ENCODE data around the gene ARHGAP10.

The ARHGAP10 gene

DNA sequence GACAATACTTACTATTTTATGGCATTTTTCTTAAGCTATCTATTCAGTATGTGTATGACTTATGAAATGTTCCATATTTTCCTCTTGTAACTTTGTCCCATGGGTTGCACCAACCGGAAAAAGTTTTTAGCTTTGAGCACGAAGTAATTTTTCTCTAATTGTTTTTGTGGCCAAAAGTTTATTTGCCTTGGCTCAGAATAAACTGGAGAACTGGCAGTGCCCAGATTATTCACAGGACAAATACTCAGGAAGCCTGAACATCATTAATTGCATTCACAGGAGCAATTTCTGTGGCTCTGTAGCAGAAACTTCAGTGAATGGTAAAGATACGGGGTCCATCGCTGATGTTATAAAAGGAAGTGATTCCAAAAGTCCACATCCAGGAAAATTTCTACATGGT lies 184.5 kb downstream of the ARHGAP10 start:
- DNase-seq, result no peak

DNA sequence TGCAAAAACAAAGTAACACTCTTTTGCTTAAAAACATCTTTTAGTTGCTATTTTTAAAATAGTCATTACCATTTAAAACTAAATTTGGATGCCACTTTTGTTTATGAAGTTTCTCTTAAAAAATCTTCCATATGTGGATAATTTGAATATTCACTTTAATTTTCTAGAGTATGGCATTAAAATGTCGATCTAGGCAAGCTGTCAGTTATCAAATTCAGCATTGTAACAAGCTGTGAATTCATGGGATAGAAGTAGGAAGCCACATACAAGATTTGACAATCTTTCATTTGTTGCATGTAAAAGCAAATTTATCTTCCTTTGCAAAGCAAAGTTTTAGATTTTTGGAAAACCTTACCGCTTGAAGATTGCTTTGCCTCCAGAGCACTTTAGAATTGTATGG lies 191.5 kb downstream of the ARHGAP10 start:
- DNase-seq, result no peak

DNA sequence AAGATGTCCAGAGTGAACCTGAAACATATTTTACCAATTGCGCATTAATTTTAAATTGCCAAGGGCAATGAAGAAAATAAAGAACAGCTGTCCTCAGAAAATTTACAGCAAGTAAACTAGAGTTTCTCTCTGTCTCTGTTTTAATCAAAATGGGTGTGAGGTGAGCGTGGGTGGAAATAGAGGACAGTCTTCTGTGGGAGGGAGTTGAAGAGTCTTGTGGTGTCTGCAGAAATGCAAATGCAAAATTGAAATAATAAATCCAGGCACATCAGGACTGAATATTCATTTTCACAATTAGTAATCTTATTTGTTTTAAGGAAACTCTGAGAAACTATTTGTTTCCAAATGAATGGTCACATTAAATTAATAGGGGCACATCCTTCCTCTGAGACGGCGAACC lies 192.0 kb downstream of the ARHGAP10 start:
- no peak for DNase-seq

DNA sequence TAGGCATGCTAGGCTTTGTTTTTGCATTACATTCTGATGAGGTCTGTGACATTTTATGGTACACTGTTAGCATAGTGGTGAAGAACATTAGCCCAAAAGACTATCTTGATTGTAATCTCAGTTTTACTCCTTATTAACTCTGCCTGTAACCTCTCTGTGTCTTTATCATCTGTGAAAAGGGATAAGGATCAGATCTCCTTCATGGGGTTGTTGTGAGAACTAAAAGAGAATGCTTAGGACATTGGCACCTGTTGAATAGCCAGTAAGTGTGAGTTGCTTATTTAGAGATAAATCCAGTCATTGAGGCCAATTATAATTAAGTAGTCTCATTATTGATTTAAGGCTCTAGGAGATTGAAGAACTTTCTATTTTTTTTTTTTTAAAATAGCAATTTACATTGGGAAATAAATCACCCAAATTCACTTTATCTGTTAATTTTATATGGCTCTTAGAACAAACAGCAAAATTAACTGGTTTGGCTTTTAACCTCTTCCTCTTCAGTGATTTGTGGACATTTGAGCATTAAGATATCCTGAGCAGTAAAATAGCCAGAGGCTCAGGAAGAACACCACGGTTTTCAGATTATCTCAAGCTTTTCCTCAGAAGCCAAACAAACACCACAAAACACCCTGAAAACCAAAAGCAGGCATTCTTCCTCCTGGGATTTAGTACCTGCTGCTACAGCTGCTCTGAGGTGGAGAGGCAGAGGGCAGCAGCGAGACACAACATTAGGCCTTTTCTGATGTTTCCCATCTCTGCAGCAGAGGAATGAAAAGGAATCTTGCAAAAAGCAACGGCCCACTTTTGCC lies 192.9 kb downstream of the ARHGAP10 start:
- no peak for DNase-seq

DNA sequence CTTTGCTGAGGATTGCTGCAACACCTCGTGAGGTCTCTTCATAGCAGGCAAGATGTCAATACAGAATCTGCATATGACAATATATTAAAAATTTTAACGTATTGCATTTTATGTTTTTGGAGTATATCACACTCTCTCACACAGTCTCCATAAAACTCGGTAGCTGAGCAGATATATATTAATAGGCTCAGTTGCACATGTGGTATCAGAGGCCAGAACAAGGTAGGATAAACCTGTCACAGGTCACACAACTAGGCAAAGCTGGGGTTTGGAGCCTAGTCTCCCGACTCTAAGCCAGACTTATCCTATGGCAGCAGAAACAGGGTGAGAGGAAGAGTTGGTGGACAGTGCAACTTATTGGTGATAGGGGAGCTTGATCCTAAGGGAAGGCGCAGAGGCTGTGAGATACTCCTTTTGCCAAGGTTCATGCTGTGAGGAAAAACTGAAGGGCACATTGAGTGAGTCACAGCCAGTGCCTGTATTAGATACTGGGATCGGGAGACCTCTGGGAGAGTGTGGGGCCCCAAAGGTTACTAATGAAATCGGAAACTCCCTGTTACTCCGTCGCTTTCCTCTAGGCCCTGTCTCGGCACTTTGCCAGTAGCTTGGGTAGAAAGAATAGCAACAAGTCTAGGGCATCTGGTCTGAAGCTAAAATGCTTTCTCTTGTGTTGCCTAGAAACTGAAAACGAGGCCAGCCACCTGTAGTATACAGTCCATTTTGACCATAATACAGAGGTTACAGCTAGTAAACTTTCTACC lies 195.7 kb downstream of the ARHGAP10 start:
- no peak for DNase-seq

DNA sequence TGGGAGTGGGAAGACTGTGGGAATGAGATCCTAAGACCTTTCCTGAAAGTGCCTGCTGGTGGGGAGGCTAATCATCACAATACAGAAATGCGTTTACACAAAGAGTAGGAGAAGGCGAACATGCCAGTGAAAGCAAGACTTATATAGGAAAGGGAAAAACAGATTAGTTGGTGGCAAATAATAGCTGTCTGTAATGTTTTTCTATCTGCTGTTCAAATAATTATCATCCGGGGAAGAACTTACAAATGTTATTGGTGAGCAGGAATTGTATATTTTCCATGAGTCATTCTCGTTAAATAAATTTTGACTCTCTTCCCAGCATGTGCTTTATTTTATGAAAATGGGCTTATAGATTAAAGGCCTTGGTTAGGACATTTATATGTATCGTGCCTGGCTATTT lies 196.5 kb downstream of the ARHGAP10 start:
- DNase-seq, result no peak

DNA sequence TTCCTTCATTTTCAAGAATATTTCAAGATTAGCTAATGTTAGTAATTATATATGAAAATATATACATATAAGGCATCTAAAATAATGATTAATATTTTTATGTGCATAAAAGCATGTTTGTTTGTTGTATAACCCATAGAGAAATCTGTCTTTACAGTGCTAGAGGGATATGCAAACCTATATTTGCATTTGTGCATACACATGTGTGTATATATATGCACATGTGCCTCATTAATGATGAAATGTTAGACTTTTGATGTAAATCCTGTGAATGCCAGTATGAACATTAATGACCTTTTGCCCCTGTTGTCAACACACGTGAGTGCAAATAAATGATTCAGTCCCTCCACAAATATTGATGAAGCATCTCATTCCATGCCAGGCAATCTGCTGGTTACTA lies 197.9 kb downstream of the ARHGAP10 start:
- DNase-seq, result no peak

DNA sequence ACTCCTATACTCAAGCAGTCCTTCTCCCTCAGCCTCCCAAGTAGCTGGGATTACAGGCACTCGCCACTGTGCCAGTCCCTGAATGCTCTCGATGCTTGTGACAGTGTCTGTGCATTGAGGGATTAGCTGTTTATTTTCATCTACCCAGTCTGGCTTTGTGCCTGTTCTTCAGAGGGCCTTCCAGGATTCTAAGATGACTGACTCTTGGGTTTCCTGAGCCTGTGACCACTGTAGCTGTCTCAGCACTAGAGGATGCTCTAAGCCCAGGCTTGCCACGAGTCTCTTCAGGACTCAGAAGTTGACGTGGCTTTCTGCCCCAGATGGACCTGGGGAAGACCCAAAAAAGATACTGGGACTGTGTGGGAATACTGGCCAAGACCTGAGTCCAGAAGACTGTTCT lies 201.4 kb downstream of the ARHGAP10 start:
- no peak for DNase-seq

DNA sequence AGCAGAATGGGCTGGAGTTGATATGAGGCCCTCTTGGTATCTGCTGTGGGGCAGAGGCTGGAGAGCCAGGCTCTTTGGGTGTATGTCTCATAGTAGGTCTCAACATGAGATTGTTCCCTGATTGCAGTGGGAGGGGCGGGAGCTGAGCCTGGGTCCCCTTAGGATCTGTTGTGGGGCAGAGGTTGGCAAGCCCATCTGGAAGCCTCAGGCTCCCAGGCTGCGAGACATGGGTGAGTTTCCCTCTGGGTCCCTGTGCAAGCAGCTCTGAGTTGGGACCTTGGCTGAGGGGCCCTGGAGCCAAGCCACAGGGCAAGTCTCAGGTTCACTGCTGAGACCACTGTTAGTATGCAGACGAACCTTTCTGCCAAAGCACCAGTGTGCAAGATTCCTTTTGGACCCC lies 201.9 kb downstream of the ARHGAP10 start:
- no peak for DNase-seq

DNA sequence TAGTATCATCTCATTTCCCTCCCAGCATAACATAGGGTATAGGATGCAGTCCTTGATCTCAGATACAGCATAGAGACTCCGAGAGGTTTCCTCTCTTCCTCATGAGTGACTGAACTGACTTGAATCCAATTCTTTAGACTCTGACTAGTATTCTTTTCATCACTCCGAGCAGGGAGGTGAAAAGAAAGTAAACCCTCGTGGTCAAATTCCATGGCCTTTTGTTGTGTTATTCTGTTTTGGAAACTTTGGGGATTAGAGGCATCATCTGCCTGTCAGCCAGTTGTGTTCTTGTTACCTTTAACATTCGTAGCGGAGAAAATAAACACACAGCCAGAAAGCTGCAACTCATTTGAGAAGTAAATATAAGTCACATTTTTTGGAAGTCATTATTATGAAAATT lies 206.6 kb downstream of the ARHGAP10 start:
- no peak for DNase-seq

DNA sequence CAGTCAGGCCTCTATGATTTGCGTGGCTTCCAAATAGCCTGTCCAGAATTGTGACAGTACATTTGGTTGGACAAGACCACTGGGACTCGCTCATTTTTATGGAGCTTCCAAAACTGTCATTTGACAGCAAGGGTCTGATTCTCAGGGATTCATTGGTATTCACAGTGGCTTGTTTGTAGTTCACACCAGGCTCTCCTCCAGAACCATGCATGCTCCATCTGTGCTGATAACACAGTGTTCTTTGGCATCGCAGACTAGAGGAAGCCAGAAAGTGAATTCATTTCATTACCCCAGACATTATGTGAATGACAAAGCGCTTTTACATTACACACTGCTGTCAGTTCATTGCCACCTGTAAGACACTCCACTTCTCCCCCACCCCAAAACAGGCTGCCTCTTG lies 208.3 kb downstream of the ARHGAP10 start:
- DNase-seq, result no peak

DNA sequence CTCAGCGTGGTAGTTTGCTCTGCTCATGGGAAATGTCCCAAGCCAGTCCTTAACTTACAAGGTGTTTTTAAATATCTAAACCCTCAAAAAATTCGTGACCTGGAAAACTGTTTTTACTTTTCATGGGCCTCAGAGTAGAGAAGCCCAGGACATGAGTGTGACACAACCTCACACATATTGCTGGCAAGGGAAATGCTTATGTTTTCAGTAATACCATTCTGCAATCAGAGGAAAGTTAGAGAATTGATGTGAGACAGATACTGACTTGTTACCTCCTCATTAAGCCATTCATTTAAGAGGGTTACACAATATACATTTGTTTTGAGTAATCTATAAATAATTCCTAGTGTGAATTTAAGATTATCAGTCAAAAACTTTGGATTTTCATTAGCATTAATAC lies 209.5 kb downstream of the ARHGAP10 start:
- no peak for DNase-seq

DNA sequence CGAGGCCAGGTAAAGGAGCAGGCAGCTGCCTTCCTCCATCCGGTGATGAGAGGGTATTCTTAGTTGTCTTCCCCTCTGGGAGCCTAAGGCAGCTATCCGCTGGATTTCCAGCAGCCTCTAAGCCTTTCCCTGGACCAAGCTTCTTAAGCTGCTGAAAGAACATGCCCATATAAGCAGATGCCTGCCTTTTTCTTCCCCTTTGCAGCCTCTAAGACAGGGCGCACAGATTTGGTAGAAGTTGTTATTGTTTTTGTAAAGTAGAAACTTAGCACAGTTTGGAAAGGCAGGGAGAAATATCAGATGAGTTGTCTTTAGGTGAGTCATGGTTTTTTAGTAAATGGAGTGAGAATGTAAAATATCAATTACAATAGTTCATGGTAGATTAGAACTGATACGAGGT lies 210.8 kb downstream of the ARHGAP10 start:
- no peak for DNase-seq

DNA sequence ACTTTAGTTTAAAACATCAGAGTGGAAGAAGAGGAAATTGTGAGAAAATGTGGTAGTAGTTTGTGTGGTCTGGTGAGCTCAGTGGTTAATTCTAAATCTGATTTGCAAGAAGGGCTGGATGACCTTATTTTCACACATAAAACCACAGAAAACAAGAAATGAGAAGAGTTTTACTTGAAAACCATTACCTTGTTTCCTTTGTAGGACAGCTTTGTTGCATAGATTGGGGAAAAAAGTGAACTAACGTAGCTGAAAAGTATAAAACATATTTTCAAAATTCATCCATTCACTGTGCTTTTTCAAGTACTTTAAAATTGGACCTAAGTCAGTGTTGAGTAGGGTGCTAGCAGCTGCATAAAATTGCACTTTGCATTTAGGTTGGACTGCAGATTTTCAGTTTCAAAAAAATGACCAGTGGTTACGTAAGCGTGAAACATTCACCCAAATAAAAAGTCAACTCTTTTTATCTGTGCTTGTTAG lies 211.3 kb downstream of the ARHGAP10 start:
- no peak for DNase-seq

DNA sequence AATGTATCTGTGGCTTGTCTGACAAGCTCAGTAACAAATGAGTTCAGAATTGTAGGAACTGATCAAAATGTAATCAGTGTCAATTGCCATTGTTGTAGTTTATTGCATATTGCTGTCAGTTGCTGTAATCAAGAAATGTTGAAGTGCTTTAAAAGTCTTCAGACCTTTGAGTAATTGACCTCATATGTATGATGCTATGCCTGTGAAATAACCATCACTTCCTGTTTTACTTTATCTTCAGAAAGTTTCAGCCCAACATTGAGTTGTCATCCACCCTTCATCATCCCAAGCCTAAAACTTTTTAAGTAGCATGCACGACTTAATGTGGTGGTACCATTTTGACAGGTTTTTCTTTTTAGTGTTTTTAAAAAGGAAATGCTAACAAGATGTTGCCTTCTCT lies 212.4 kb downstream of the ARHGAP10 start:
- no peak for DNase-seq

DNA sequence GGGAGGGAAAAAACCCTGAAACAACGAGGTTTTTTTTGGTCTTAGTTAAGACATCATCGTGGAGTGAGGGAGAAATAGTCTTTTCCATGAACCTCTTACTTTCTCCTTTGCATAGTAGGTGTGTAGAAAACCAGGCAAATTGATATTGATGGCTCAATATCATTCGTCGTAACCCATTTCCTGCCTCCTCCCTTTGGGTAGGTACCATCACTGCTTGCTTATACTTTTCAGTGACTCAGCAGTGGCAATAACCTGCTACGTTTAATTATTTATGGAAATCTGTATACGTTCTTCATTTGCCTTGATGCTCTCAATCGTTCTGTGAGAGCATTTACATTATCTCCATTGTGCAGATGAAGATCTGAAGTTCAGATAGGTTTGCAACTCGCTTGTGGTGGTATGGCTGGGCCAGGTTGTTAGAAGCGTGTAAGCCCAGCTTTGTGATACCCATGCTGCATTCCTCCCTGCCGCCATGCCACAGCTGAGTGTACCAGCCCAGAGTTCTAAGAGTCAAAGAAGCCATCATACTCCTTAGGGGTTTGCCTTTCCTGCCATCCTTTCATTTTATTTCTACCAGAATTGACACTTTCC lies 212.9 kb downstream of the ARHGAP10 start:
- no peak for DNase-seq

DNA sequence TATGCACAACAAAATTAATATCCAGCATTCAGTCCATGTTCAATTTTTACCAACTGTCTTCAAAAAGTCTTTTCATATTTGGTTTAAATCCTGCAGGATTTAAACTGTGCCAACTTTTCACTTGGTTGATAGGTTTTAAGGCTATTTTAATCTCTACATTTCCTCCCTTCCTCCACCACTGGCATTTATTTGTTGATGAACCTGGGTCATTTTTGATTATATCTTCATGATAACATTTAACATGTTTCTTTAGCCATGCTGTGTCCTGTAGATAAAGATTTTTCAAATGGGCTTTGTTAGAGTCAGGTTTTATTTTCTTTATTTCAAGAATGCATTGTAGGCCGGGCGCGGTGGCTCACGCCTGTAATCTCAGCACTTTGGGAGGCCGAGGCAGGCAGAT lies 216.4 kb downstream of the ARHGAP10 start:
- DNase-seq, result no peak

DNA sequence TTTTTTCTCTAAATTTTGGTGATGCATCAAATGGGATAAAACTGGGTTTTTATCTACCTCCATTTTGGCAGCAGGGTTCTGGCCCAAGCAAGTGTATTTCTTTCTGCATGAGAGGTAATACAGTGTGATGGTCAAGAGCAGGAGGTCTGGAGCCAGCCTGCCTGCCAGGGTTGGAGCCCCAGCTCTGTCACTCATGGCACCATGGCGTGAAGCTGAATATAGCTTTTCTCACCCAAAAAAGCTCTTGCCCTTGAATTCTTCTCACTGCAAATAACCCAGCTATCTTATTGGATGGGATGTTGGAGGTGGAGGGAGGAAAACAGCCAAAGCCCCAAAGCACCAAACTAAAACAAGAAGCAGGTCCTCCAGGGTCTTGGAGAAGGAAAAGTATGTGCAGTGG lies 218.4 kb downstream of the ARHGAP10 start:
- DNase-seq, result no peak

DNA sequence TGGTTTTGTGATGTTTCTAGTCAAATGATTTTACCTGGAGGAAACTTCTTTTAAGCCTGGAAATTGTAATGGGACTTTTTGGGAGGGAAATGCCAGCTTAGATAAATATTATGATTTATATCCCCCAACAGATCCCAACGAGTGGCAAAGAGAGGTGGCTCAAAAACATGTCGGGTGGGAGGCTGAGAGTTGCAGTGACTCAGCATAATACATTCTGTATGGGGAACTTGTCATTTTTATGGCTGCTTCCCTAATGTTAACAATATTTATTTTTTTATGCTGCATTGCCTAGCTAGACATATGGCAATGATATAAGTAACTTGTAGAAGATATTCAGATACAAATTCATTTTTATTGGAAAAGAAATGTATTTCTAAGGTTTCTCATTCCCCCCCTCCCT lies 219.0 kb downstream of the ARHGAP10 start:
- DNase-seq, result no peak

DNA sequence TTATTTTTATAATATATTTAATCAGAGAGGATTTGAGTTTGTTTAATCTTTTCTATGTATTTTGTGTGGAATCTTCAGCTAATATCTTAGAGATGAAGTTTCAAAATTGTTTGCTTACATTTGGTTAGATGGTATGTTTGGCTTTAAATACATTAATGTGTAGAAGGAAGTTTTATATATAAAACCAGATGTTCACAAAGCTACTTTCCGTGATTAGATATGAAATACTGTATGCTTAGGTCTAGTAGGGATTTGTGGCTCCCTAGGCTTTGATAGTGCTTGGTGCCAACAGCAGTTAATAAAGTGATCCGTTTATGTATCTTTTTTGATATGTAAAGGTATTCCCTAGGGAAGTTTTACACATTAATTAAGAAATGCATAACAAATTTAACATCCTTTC lies 223.0 kb downstream of the ARHGAP10 start:
- DNase-seq, result no peak

DNA sequence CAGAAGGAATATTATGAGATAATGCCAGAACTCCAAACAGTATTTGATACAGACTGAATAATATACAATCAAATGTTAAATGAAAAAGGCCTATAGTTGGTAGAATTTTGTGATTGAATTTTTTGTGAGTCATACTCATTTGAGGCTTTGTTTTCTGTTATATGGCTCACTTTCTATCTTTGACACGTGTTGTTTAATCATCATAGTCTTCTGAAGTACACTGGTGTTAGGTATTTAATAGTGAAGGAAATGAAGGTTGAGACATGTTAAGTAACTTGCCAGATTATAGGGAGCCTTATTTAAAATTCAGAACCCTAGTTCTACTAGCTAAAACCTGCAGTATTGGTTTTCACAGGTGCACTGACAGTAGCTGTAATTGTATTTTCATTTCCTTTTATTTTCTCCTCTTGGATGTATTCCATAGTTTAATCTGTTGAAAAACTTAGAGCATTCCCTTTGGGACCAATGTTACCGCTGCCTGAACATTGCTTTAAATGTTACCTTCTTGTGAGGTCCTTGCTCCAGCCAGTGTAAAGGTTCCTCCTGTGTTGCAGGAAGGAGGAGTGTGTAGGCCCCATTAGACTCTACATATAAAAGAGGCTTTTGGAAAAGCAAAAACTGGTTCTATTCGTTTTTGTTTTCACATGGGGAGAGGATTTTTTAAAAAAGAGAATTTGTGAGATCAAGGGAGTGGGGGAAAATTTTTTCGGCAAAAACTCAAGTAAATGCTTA lies 224.1 kb downstream of the ARHGAP10 start:
- no peak for DNase-seq

DNA sequence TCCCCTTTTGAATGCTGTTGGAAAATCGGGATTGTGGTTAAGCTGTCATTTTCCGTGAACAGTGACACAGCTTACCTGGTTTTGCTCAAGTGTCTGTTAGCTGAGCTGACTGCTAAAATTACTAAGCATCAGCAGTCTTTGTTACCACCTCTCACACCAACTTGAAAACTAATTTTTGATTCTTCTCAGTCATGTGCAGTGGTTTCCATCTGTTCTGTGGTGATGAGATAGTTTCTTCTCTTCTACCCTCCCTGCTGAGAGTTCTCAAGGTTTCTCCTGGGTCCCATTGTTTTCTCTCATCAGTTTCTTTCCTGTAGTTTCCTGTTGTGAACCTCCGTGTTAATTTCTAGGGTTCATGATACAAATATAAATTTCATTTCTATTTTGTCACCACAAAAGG lies 225.6 kb downstream of the ARHGAP10 start:
- no peak for DNase-seq

DNA sequence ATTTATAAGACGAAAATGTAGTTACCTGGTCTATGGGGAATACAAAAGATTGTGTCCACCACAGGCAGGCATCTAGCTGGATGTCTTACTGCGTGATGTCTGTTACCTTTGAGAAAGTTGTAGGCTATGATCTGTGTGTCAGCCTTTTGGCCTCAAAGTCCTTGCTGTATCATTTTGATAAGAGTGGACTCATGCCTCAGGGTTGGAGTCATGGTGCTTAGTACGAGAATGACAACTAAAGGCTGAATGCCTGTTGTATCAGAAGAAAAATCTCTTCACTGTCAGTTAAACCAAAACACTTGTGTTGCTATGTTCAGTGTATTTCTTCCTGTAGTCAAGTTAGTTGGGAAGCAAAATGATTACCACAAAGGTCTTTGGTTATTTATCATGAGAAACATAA lies 226.2 kb downstream of the ARHGAP10 start:
- DNase-seq, result no peak
